Body of pancreas (tissue), 4 donors: Measurements from ENCODE around the gene ENTPD8. TPM values are rescaled to one million over a fixed set of nuclear protein-coding genes. Genes with fewer than 3 reads are reported as not detected.

Source experiments
- ATAC-seq: fragments of 150-250 bp; one replicate; pipeline ENCODE4 v1.9.1; 2016
- DNase-seq, 4 donors: peaks; one replicate each; pipeline ENCODE4 v3.0.0-alpha.2; 2019
- H3K27ac ChIP-seq, 4 donors: fragments of 200-600 bp; sonication (generic); 1 replicate in 3 of 4; 2 replicates in 1 of 4; pipeline versions ENCODE4 v1.5.1 to v1.6.1; 2016 to 2019; ENCODE audit warnings: mild to moderate bottlenecking in 1 of 4, mixed read lengths in 1 of 4, moderate library complexity in 1 of 4
- H3K27me3 ChIP-seq, 2 donors: fragments of 200-600 bp; sonication (generic); one replicate each; pipeline ENCODE4 v1.6.0; 2016; ENCODE audit warnings: mild to moderate bottlenecking in 1 of 2
- H3K36me3 ChIP-seq, 2 donors: fragments of 200-600 bp; sonication (generic); replicated peaks in 1 of 2; 2 replicates each; pipeline ENCODE4 v1.5.1; 2016; ENCODE audit warnings: low read depth in 2 of 2; ENCODE audit not compliant: insufficient read depth in 1 of 2
- H3K4me1 ChIP-seq: fragments of 200-600 bp; sonication (generic); one replicate; pipeline ENCODE4 v1.6.0; 2016
- H3K4me3 ChIP-seq, 2 donors: fragments of 200-600 bp; sonication (generic); 1 replicate in 1 of 2; 2 replicates in 1 of 2; pipeline ENCODE4 v1.5.1; 2016 to 2019
- H3K9me3 ChIP-seq, 3 donors: fragments of 200-600 bp; sonication (generic); 1 replicate in 2 of 3; 2 replicates in 1 of 3; pipeline ENCODE4 v1.5.1; 2016
- POLR2A ChIP-seq, 3 donors: fragments of 450-650 bp; IDR thresholded peaks; one replicate each; pipeline ENCODE4 v1.6.1; 2016; ENCODE audit warnings: antibody characterized with exemption in 3 of 3, mild to moderate bottlenecking in 2 of 3
- WGBS, 2 donors: methylation state at CpG; one replicate each; pipeline ENCODE4 v1.1.5; 2017; 5-methylcytosine and 5-hydroxymethylcytosine counted together
- intact Hi-C: fragments of 100-400 bp; cut with DNase I; formaldehyde crosslinking; loops from one replicate; pipeline ENCODE4 v1.15.1; 2023
- total RNA-seq, 2 donors: library from RNA; depleted of rRNA; stranded (reverse); fragments of >200 nt; gene quantifications; one replicate each; pipeline ENCODE4 v1.1.0, GENCODE V29; 2016
- TF ChIP-seq, protein P1 (sequence below), 7 experiments: fragments of 450-650 bp in 4 of 7; fragments of 200-600 bp in 3 of 7; sonication (generic) in 3 of 7; IDR thresholded peaks; one replicate each; pipeline ENCODE4 v1.5.1; 2016 to 2019; ENCODE audit warnings: antibody characterized with exemption in 7 of 7

ENTPD8 gene
- total RNA-seq, 2 donors from 2014 or later, result 2.0 to 2.3 TPM

DNA sequence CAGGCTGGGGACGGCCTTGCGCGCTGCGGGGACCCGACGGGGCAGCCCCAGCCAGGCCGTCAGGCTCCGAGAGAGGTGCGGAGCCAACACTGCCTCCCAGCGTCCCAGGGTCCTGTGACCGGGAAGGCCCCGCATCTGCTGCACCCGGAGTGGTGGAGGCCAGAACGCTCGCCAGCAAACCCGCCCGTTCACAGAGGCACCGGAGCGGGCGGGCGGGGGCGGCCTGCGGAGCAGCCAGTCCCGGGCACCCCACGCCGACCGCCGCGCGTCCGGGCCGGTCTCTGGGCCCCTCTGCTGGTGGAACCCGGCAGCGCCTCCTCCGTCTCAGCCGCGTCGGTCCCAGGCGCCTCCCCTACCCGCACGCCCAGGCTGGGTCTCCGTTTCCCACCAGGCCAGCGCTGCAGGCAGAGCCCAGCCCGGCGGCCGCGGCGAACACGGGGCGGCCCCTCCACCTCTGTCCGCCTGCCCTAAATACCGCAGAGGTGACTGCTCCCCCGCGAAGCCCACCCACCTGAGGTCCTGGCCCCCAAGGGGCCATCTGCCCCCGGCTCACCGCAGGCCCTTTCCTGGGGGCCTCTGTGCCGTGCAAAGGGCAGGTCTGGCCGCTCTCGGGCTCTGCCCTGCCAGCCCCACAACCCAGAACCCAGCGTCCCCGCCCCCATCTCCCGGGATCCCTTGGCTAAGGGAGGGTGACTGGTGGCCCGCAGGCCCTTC is 34.1 kb downstream of the ENTPD8 start:
- intact Hi-C loops, result loop anchor here (5.0 kb wide), 1 partner anchor 125 kb away; no protein-coding TSS in a partner anchor
- Histone ChIP-seq H3K36me3 (no peaks in the 10 kb centered on the region), H3K9me3 (no peaks in the 10 kb centered on the region), H3K27ac (peak overlapping the region in 3 of 4 donors; percentile 46 to 63 (median 56)), H3K4me1 (peaks cover 27% of the 10 kb centered on the region), H3K27me3 (no peaks in the 10 kb centered on the region), H3K4me3 (no peak overlapping the region)
- DNase-seq (peak; percentile 69 to 78 (median 76)), ATAC-seq (peak; percentile 81)
- TF ChIP-seq POLR2A (IDR thresholded peaks at IDR 0.05), result peak in 1 of 3 donors; percentile 26
- TF ChIP-seq, protein P1, sequence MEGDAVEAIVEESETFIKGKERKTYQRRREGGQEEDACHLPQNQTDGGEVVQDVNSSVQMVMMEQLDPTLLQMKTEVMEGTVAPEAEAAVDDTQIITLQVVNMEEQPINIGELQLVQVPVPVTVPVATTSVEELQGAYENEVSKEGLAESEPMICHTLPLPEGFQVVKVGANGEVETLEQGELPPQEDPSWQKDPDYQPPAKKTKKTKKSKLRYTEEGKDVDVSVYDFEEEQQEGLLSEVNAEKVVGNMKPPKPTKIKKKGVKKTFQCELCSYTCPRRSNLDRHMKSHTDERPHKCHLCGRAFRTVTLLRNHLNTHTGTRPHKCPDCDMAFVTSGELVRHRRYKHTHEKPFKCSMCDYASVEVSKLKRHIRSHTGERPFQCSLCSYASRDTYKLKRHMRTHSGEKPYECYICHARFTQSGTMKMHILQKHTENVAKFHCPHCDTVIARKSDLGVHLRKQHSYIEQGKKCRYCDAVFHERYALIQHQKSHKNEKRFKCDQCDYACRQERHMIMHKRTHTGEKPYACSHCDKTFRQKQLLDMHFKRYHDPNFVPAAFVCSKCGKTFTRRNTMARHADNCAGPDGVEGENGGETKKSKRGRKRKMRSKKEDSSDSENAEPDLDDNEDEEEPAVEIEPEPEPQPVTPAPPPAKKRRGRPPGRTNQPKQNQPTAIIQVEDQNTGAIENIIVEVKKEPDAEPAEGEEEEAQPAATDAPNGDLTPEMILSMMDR (IDR thresholded peaks at IDR 0.05), result peak; percentile 64 to 91 (median 82)
- WGBS, 2 donors, result 5% methylated on average over 58 of the region's 63 CpGs; no CpG with 5 or more reads in 1 of the 2 donors

DNA sequence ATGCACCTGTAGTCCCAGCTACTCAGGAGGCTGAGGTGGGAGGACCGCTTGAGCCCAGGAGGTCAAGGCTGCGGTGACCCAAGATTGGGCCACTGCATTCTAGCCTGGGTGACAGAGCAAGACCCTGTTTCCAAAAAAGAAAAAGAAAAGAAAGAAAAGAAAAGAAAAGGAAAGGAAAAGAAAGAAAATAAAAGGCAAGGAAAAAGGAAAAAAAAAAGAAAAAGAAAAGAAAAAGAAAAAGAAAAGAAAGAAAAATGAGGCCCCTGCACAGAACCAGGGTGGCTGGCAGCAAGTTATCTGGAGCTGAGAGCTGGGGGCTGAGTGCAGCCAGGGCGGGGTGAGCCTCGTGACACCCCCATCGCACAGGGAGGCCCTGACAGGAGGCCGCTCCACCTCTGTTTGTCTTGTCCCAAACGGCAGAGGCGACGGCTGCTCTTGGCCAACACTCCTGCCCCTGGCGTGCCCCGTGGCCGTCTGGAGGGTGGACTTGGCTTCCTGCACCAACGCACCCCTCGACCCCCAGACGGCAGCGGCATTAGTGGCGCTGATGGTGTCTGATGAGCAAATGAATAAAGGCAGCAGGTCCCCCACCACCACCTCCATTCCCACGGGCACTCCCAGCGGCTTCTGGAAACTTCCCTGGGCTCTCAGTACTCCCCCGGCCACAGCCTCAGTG is 34.9 kb downstream of the ENTPD8 start:
- Histone ChIP-seq H3K27me3 (no peaks in the 10 kb centered on the region), H3K9me3 (no peaks in the 10 kb centered on the region), H3K4me1 (peaks cover 22% of the 10 kb centered on the region), H3K27ac (peak overlapping the region in 2 of 4 donors; percentile 46 to 63), H3K36me3 (no peaks in the 10 kb centered on the region), H3K4me3 (no peak overlapping the region)
- ATAC-seq (no peak), DNase-seq (no peak)
- TF ChIP-seq POLR2A (IDR thresholded peaks at IDR 0.05), result no peak
- TF ChIP-seq, protein P1 (IDR thresholded peaks at IDR 0.05), result no peak
- WGBS, 2 donors, result 57 to 63% methylated on average over 10 to 18 of the region's 20 CpGs
- intact Hi-C loops, result loop anchor here (5.0 kb wide), 1 partner anchor 124 kb away; no protein-coding TSS in a partner anchor

DNA sequence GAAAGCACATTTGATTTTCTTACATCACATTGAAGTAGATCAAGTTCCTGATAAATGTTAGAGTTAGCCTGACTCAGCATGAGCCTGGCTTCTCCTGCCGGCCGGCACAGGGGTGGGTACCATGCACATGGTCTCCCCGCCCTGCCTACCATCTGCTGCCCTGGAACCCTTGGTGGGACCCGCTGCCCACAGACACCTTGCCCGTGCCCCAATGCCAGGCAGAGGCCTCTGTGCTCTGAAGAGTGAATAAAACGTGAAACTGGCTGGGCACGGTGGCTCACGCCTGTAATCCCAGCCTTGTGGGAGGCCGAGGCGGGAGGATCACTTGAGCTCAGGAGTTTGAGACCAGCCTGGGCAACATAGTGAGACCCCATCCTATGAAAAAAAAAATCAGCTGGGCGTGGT is 35.5 kb downstream of the ENTPD8 start:
- intact Hi-C loops, result loop anchor here (5.0 kb wide), 1 partner anchor 123 kb away; no protein-coding TSS in a partner anchor
- H3K36me3 ChIP-seq, result no peaks in the 10 kb centered on the region
- H3K27ac ChIP-seq, result no peak overlapping the region
- H3K4me1 ChIP-seq, result peaks cover 16% of the 10 kb centered on the region
- H3K4me3 ChIP-seq, result no peak overlapping the region
- WGBS, 2 donors, result 85 to 92% methylated on average over 9 to 11 of the region's 11 CpGs
- no peaks in the 10 kb centered on the region for H3K9me3 ChIP-seq
- DNase-seq (no peak), ATAC-seq (no peak)
- no peaks in the 10 kb centered on the region for H3K27me3 ChIP-seq
- TF ChIP-seq, protein P1 (IDR thresholded peaks at IDR 0.05), result no peak
- no peak for TF ChIP-seq POLR2A (IDR thresholded peaks at IDR 0.05)

DNA sequence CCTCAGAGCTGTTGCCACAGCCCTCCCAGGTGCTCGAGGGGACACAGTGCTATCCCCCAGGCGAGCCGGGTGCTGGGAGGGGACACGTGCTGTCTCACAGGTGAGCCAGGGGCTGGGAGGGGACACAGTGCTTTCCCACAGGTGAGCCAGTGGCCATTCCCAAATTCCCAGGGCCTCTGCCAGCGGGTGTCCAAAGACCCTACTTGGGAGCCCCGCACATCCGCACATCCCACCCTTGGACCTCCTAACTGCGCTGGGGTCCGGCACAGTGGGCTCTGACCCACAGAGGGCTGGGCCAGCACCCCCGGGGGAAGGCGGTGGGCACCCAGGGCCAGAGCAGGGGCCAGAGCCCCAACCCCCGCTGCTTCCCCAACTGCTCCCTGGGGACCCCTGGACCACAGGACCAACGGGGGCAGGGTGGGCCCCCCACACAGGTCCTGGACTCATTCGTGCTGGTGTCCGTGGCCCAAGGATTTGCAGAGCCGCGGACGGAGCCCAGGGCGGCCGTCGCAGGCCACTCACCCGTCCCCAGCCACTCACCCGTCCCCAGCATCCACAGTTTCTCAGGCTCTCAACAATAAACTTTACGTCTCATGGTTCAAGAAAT is 36.1 kb downstream of the ENTPD8 start:
- no peak for DNase-seq
- TF ChIP-seq, protein P1 (IDR thresholded peaks at IDR 0.05), result no peak
- TF ChIP-seq POLR2A (IDR thresholded peaks at IDR 0.05), result no peak
- Histone ChIP-seq H3K4me1 (peaks cover 13% of the 10 kb centered on the region), H3K27ac (no peak overlapping the region), H3K9me3 (no peaks in the 10 kb centered on the region), H3K4me3 (no peak overlapping the region), H3K36me3 (no peaks in the 10 kb centered on the region), H3K27me3 (no peaks in the 10 kb centered on the region)
- no peak for ATAC-seq
- WGBS, 2 donors, result 89 to 97% methylated on average over 6 to 24 of the region's 24 CpGs
- intact Hi-C loops, result loop anchor here (5.0 kb wide), 1 partner anchor 123 kb away; no protein-coding TSS in a partner anchor
